GM10266 (cell line): ENCODE results near the gene ELMO1.

Source experiments
- DNase-seq: peaks from one replicate; pipeline ENCODE4 v3.0.0; 2012; ENCODE audit errors: extremely low spot score
- CTCF ChIP-seq: IDR thresholded peaks from 2 replicates; pipeline ENCODE4 v1.5.1; 2012; ENCODE audit warnings: mild to moderate bottlenecking, low read depth; ENCODE audit not compliant: control insufficient read depth, insufficient read depth; ENCODE audit errors: missing control alignments

Gene ELMO1

DNA sequence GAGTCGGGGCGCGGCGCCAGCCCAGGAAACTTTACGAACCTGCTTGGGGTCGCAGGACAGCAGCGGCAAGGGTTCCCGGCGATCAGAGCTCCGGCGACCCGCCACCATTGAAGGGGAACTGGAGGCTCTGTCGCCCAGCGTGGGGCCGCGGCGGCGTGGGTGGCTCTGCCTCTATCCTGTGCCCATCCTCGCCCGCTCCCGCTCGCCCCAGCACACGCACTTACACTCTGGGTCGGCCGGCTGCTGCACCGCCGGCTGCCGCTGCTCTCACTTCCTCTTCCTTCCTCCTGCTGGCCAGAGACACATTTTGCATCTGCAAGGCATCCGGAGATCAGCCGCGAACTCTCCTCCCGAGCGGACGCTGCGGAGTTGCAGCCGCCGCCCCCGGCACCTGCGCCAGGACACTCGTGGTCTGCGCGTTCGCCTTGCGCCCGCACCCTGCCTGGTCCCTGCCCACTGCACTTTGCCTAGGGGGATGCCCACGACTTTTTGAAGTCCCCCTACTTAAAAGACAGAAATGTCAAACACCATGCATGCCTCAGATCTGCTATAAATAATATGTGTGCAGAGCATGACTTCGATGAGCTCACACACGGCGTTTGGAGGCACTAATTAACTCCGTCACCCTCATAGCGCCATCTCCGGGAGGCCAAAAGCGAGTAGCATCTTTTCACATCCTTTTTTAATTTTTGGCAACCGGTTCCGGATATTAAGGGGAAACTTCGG is at the start of gene ELMO1:
Gene ELMO1 (minus strand): TSS at position 229 of the 726 bp plus-strand sequence. CDS start 106,174 bp downstream, outside the sequence.
- peak; percentile 88 for DNase-seq
- peak; percentile 35 for TF ChIP-seq CTCF

GRCh38 chr7:37497576-37497975 is 48.9 kb upstream of the ELMO1 start:
- no peak for TF ChIP-seq CTCF
- DNase-seq = no peak

- DNase-seq = peak; percentile 54
- TF ChIP-seq CTCF = peak; percentile 48
Observed at GRCh38 chr7:37495574-37496184, 47.0 kb upstream of the ELMO1 start.

DNA sequence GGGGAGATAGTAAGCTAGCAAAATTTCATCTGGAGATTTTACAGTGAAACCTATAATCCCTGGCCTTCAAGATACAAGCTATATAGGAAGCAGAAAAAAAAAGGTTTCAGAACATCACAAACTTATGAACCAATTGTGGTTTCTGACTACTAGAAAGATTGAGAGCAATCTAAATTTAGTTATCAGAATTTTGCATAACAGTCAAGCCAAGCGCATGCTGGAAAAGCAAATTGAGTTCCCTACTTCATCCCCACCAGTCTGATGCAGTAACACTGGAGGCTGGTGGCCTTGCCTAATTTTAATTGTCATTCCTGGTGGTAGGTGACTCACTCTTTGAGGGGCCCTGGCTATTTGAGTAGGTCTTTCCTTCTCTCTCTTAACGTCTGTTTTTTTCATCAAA is 46.3 kb upstream of the ELMO1 start:
- TF ChIP-seq CTCF = no peak
- peak; percentile 29 for DNase-seq

DNA sequence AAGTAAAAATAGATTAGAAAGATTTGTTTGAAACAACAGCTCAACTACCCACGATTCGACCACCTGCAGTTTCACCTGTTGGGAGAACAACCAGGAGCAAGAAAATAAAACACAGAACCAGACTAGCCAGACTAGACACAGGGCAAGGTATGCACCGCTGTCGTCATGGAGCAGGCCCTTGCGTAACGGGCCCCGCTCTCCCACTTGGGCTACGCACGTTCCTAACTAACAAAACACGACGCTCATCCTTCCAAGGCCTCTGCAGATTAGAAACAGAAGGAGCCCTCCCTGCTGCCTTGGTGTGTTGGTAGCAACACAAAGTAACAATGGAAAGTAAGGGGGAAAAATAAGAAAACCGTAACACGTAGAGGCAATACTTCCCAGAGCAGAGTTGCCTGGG is 45.1 kb upstream of the ELMO1 start:
- TF ChIP-seq CTCF = no peak
- DNase-seq = no peak

DNA sequence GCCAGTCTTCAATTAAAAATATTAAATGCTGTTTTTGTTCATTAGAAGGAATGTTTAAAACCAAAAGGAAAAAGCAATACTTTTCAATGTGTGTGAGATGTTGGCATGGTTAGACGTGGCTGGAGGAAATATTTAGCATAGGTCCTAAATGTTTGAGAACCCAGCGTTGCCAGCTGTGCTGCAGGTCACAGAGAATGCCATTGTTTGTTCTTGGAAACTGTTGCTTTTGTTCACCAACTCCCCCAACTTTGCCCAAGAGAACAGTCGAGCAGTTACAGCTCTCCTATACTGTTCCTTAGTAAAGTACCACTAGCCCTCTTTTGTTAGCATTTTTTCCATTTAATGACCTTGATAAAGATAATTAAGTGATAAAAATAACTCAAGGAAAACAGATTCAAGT is 44.5 kb upstream of the ELMO1 start:
- no peak for DNase-seq
- TF ChIP-seq CTCF = no peak
